Measurements from ENCODE around the gene KCNS3.

The KCNS3 gene

GRCh38 chr2:17975401-17975800 is 96.9 kb downstream of the KCNS3 start:
- in situ Hi-C loops (cut with MboI; ENCODE audit: low pct_unique_long_range_greater_than_20kb, low sequenced_read_pairs) = no loop called here
- no peak for DNase-seq

GRCh38 chr2:17976871-17977746 is 98.6 kb downstream of the KCNS3 start:
- no peak for DNase-seq

GRCh38 chr2:17979707-17980106 is 101.2 kb downstream of the KCNS3 start:
- in situ Hi-C loops (cut with MboI; ENCODE audit: low pct_unique_long_range_greater_than_20kb, low sequenced_read_pairs) = no loop called here
- no peak for DNase-seq

More at GRCh38 chr2:17976871-17977746, 98.6 kb downstream of the KCNS3 start:
- in situ Hi-C loops (cut with MboI; ENCODE audit: low pct_unique_long_range_greater_than_20kb, low sequenced_read_pairs) = no loop called here

GRCh38 chr2:17981936-17982335 is 103.5 kb downstream of the KCNS3 start:
- DNase-seq = no peak
- in situ Hi-C loops (cut with MboI; ENCODE audit: low pct_unique_long_range_greater_than_20kb, low sequenced_read_pairs) = no loop called here
